Midbrain (tissue), 1 donor: ENCODE data around the gene SPOCD1.

Experiments
- DNase-seq: peaks from one replicate; lab custom pipeline; 2025; lab: John Stamatoyannopoulos, UW

SPOCD1 gene

GRCh38 chr1:31787261-31787660 is 28.6 kb downstream of the SPOCD1 start:
- DNase-seq = no peak

- DNase-seq = no peak
These were observed 29.3 kb downstream of the SPOCD1 start for GRCh38 chr1:31786366-31787060.

GRCh38 chr1:31785947-31786290 is 29.9 kb downstream of the SPOCD1 start:
- no peak for DNase-seq

- no peak for DNase-seq
These were observed 30.5 kb downstream of the SPOCD1 start for GRCh38 chr1:31785020-31785946.

GRCh38 chr1:31784356-31785019 is 31.3 kb downstream of the SPOCD1 start:
- DNase-seq = no peak

GRCh38 chr1:31783846-31784245 is 32.0 kb downstream of the SPOCD1 start:
- DNase-seq = no peak

- DNase-seq = no peak
These were observed 33.1 kb downstream of the SPOCD1 start for GRCh38 chr1:31782421-31783410.

GRCh38 chr1:31781756-31782371 is 34.0 kb downstream of the SPOCD1 start:
- DNase-seq = no peak

- no peak for DNase-seq
These were observed 34.6 kb downstream of the SPOCD1 start for GRCh38 chr1:31781138-31781755.

GRCh38 chr1:31780632-31781031 is 35.2 kb downstream of the SPOCD1 start:
- DNase-seq = no peak

- no peak for DNase-seq
These were observed 36.1 kb downstream of the SPOCD1 start for GRCh38 chr1:31779687-31780086.

GRCh38 chr1:31778763-31779488 is 36.9 kb downstream of the SPOCD1 start:
- no peak for DNase-seq

GRCh38 chr1:31776516-31776915 is 39.3 kb downstream of the SPOCD1 start:
- no peak for DNase-seq

GRCh38 chr1:31776032-31776431 is 39.8 kb downstream of the SPOCD1 start:
- no peak for DNase-seq

GRCh38 chr1:31775210-31775999 is 40.4 kb downstream of the SPOCD1 start:
- no peak for DNase-seq

- DNase-seq = no peak
These were observed 41.3 kb downstream of the SPOCD1 start for GRCh38 chr1:31774495-31774894.

GRCh38 chr1:31773861-31774260 is 42.0 kb downstream of the SPOCD1 start:
- no peak for DNase-seq

- no peak for DNase-seq
These were observed 43.1 kb downstream of the SPOCD1 start for GRCh38 chr1:31772669-31773248.
